ENCODE results near the gene KCNQ1OT1. TPM values are rescaled to one million over a fixed set of nuclear protein-coding genes. Genes with fewer than 3 reads are reported as not detected.
"Not testable (repeated sequence)": the region's sequence is repeated elsewhere in the genome, so short reads cannot be mapped to it uniquely, and the experiment has no call there.

KCNQ1OT1 gene
- polyA plus RNA-seq, 4 donors: 0.46 to 2.7 (median 1.5) TPM

DNA sequence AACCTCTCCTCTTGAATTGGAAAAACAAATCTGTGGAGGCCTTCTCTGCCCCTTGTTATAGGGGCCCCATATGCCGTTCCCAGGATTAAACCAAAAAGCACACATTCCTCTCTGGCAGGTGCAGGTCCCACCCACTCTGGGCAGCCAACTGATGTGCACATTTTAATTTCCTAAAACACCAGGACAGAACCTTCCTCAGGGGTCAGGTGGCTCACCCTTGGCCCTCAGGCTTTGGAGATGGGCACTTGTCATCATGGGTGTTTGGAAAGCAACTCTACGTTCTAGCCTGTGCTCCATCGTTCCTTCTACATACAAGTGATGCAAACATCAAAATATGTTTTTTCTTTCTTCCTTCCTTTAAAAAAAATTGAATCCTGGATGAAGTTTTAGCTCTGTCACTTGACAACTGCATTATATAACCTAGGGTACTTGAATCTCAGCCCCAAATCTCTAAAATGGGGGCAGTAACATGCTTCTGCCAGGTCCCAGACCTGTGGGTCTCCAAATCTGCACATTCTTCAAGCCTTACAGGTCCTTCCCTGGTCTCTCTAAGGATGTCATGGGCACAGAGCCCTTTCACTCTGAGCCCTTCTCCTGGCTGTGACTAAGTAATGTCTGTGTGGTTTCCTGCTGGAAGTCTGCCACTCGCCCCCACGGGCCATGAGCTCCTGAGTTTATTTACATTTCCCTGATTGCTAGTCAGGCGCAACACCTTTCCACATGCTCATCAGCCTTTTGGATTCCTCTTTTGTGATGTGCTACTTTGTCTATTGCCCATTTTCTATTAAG, 43.8 kb downstream of the KCNQ1OT1 start:
- no peak for DNase-seq (ENCODE audit: low read depth in 4 of 4, low spot score in 2 of 4)

- DNase-seq (ENCODE audit: low read depth in 4 of 4, low spot score in 2 of 4): no peak
These were observed 44.6 kb downstream of the KCNQ1OT1 start for GRCh38 chr11:2655016-2655719.

GRCh38 chr11:2653930-2654739, 45.7 kb downstream of the KCNQ1OT1 start:
- no peak for DNase-seq (ENCODE audit: low read depth in 4 of 4, low spot score in 2 of 4)

GRCh38 chr11:2653198-2653551, 46.6 kb downstream of the KCNQ1OT1 start:
- DNase-seq (ENCODE audit: low read depth in 4 of 4, low spot score in 2 of 4): no peak

- no peak for DNase-seq (ENCODE audit: low read depth in 4 of 4, low spot score in 2 of 4)
These were observed 47.2 kb downstream of the KCNQ1OT1 start for GRCh38 chr11:2652333-2653197.

DNA sequence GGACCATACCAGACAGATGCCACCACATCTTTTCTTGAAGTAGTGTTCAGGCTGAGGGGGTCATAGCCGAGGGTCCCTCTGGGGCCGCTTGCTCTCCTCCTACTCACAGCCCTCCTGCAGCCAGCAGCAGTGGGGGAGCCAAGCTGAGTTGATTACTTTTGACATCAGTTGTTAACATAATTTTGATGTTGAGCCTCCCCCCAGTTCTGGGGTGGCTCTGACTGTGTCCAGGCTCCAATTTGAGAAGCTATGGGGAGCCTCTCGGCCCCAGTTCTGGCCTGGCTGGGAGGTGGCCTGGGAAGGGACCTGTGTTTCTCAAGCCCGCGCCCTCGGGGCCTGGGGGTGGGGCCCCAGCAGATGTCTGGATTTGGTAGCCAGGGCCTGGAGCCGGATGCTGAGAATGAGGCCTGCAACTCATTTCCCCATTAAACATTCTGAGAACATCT, 47.9 kb downstream of the KCNQ1OT1 start:
- DNase-seq (ENCODE audit: low read depth in 4 of 4, low spot score in 2 of 4): no peak

GRCh38 chr11:2651054-2651617, 48.7 kb downstream of the KCNQ1OT1 start:
- no peak for DNase-seq (ENCODE audit: low read depth in 4 of 4, low spot score in 2 of 4)

- DNase-seq (ENCODE audit: low read depth in 4 of 4, low spot score in 2 of 4): no peak
These were observed 49.4 kb downstream of the KCNQ1OT1 start for GRCh38 chr11:2650343-2650867.

- DNase-seq (ENCODE audit: low read depth in 4 of 4, low spot score in 2 of 4): no peak
These were observed 49.9 kb downstream of the KCNQ1OT1 start for GRCh38 chr11:2649848-2650247.

GRCh38 chr11:2649400-2649799, 50.4 kb downstream of the KCNQ1OT1 start:
- no peak for DNase-seq (ENCODE audit: low read depth in 4 of 4, low spot score in 2 of 4)

GRCh38 chr11:2647953-2648352, 51.8 kb downstream of the KCNQ1OT1 start:
- DNase-seq (ENCODE audit: low read depth in 4 of 4, low spot score in 2 of 4): no peak

GRCh38 chr11:2647167-2647566, 52.6 kb downstream of the KCNQ1OT1 start:
- no peak for DNase-seq (ENCODE audit: low read depth in 4 of 4, low spot score in 2 of 4)

- DNase-seq (ENCODE audit: low read depth in 4 of 4, low spot score in 2 of 4): no peak
These were observed 54.0 kb downstream of the KCNQ1OT1 start for GRCh38 chr11:2645779-2646118.

- DNase-seq (ENCODE audit: low read depth in 4 of 4, low spot score in 2 of 4): no peak
These were observed 54.7 kb downstream of the KCNQ1OT1 start for GRCh38 chr11:2644844-2645778.

- DNase-seq (ENCODE audit: low read depth in 4 of 4, low spot score in 2 of 4): no peak
These were observed 56.0 kb downstream of the KCNQ1OT1 start for GRCh38 chr11:2643746-2644145.

- DNase-seq (ENCODE audit: low read depth in 4 of 4, low spot score in 2 of 4): no peak
These were observed 58.2 kb downstream of the KCNQ1OT1 start for GRCh38 chr11:2641623-2642022.

GRCh38 chr11:2639763-2640162, 60.0 kb downstream of the KCNQ1OT1 start:
- DNase-seq (ENCODE audit: low read depth in 4 of 4, low spot score in 2 of 4): not testable (repeated sequence)

GRCh38 chr11:2631161-2631560, 68.6 kb downstream of the KCNQ1OT1 start:
- DNase-seq (ENCODE audit: low read depth in 4 of 4, low spot score in 2 of 4): no peak

GRCh38 chr11:2630679-2631078, 69.1 kb downstream of the KCNQ1OT1 start:
- no peak for DNase-seq (ENCODE audit: low read depth in 4 of 4, low spot score in 2 of 4)

All from left renal cortex interstitium (tissue), 4 donors.